GM19043 (cell line): ENCODE measurements around the gene SEMA3A.
A peak's percentile ranks its signal among the peaks of the same experiment; 100 is the strongest.

Experiments used
- ATAC-seq: cut with Tn5 transposase; IDR thresholded peaks from one replicate; pipeline ENCODE4 v1.9.1; 2021; ENCODE audit warnings: low read depth; ENCODE audit not compliant: unreplicated experiment

Gene SEMA3A

GRCh38 chr7:83952236-83952635 lies 242.4 kb downstream of the SEMA3A start:
- no peak for ATAC-seq

GRCh38 chr7:83947260-83947659 lies 247.3 kb downstream of the SEMA3A start:
- peak; percentile 62 for ATAC-seq

- no peak for ATAC-seq
Observed at GRCh38 chr7:83946801-83947200, 247.8 kb downstream of the SEMA3A start.

- ATAC-seq: no peak
Observed at GRCh38 chr7:83941300-83941699, 253.3 kb downstream of the SEMA3A start.

- no peak for ATAC-seq
Observed at GRCh38 chr7:83937930-83938329, 256.7 kb downstream of the SEMA3A start.

GRCh38 chr7:83936056-83936708 lies 258.4 kb downstream of the SEMA3A start:
- ATAC-seq: peak; percentile 79

- no peak for ATAC-seq
Observed at GRCh38 chr7:83934118-83934734, 260.4 kb downstream of the SEMA3A start.

GRCh38 chr7:83931968-83932367 lies 262.6 kb downstream of the SEMA3A start:
- ATAC-seq: no peak

GRCh38 chr7:83930262-83930661 lies 264.3 kb downstream of the SEMA3A start:
- ATAC-seq: no peak

- no peak for ATAC-seq
Observed at GRCh38 chr7:83925860-83926259, 268.7 kb downstream of the SEMA3A start.

- ATAC-seq: no peak
Observed at GRCh38 chr7:83921941-83922607, 272.5 kb downstream of the SEMA3A start.

- no peak for ATAC-seq
Observed at GRCh38 chr7:83921271-83921940, 273.2 kb downstream of the SEMA3A start.

GRCh38 chr7:83918142-83918541 lies 276.4 kb downstream of the SEMA3A start:
- no peak for ATAC-seq

- no peak for ATAC-seq
Observed at GRCh38 chr7:83913174-83913573, 281.4 kb downstream of the SEMA3A start.

GRCh38 chr7:83908526-83908925 lies 286.1 kb downstream of the SEMA3A start:
- ATAC-seq: no peak
